GM13977 (cell line): ENCODE results near the gene JAKMIP1.

Experiments used
- DNase-seq: peaks from one replicate; pipeline ENCODE4 v3.0.0; 2012; ENCODE audit warnings: low spot score
- CTCF ChIP-seq: IDR thresholded peaks from 2 replicates; pipeline ENCODE4 v1.5.1; 2012; ENCODE audit warnings: mild to moderate bottlenecking, control low read depth; ENCODE audit not compliant: insufficient read depth; ENCODE audit errors: extremely low read depth, missing control alignments
- in situ Hi-C: fragments of 300-500 bp; cut with MboI; formaldehyde crosslinking; loops from one replicate; pipeline ENCODE4 v1.12.0; 2022; ENCODE audit warnings: low sequenced_read_pairs, low pct_unique_long_range_greater_than_20kb, mixed read lengths, inconsistent platforms; ENCODE audit not compliant: unreplicated experiment

Gene JAKMIP1

GRCh38 chr4:6241062-6241845, 40.9 kb upstream of the JAKMIP1 start:
- no peak for TF ChIP-seq CTCF
- in situ Hi-C loops, result no loop called here
- no peak for DNase-seq

GRCh38 chr4:6239968-6240367, 39.6 kb upstream of the JAKMIP1 start:
- TF ChIP-seq CTCF, result no peak
- in situ Hi-C loops, result no loop called here

GRCh38 chr4:6239486-6239885, 39.1 kb upstream of the JAKMIP1 start:
- no peak for TF ChIP-seq CTCF
- DNase-seq, result no peak
- in situ Hi-C loops, result no loop called here

More at GRCh38 chr4:6239968-6240367, 39.6 kb upstream of the JAKMIP1 start:
- no peak for DNase-seq

GRCh38 chr4:6236816-6237390, 36.6 kb upstream of the JAKMIP1 start:
- in situ Hi-C loops, result no loop called here

GRCh38 chr4:6235901-6236640, 35.7 kb upstream of the JAKMIP1 start:
- no peak for TF ChIP-seq CTCF
- DNase-seq, result no peak
- in situ Hi-C loops, result no loop called here

More at GRCh38 chr4:6236816-6237390, 36.6 kb upstream of the JAKMIP1 start:
- no peak for TF ChIP-seq CTCF
- no peak for DNase-seq

- TF ChIP-seq CTCF, result no peak
- no peak for DNase-seq
- in situ Hi-C loops, result no loop called here
Measured at GRCh38 chr4:6235012-6235411, 34.7 kb upstream of the JAKMIP1 start.
